CD1c-positive myeloid dendritic cell (primary cell): ENCODE data around the gene PSMG4.
"Not testable (repeated sequence)": the region's sequence is repeated elsewhere in the genome, so short reads cannot be mapped to it uniquely, and the experiment has no call there.

Source experiments
- DNase-seq: peaks from one replicate; pipeline ENCODE4 v3.0.0-alpha.2; 2016; ENCODE audit errors: extremely low spot score

The PSMG4 gene

DNA sequence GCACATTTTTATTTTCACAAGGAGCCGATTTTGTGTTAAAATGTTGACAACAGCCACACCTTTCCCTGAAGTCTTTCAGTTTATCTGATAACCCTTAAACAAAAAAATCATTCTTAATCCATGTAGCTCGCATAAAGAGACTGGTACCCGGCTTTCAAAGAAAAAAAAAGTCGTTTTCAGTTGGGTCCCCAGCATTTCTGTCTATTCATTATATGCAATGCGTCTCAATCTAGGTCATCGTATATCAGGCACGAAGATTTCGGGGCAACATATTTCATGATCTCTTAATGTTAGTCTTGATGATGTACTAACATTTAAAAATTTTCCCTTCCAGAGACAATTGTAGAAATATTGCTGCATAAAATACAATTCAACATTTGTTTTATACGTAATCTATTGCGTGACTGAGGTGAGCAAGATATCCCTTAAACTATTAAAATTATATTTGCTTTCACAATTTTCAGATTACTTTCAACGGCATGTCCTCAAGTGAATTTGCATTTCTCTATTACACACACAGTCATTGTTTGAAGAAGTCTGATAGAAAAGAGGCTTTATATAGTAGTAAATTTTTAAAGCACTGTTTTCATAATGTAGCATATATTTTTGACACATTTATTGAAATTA, 28.4 kb upstream of the PSMG4 start:
- DNase-seq, result no peak

DNA sequence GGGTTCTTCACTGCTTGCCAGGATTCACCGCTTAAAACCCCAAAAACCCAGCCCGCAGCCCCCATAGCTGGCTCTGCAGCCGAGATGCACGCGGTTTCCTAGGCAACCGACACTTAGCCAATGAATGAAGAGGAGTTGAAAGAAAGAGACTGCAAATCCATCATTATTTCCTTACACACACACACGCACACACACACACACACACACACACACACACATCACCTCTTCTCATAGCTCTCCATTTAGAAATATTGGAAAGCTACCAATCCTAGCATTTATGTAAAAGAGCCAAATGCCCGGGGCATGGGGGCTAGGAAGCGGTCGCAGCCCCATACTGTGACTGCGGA, 27.9 kb upstream of the PSMG4 start:
- DNase-seq, result no peak

DNA sequence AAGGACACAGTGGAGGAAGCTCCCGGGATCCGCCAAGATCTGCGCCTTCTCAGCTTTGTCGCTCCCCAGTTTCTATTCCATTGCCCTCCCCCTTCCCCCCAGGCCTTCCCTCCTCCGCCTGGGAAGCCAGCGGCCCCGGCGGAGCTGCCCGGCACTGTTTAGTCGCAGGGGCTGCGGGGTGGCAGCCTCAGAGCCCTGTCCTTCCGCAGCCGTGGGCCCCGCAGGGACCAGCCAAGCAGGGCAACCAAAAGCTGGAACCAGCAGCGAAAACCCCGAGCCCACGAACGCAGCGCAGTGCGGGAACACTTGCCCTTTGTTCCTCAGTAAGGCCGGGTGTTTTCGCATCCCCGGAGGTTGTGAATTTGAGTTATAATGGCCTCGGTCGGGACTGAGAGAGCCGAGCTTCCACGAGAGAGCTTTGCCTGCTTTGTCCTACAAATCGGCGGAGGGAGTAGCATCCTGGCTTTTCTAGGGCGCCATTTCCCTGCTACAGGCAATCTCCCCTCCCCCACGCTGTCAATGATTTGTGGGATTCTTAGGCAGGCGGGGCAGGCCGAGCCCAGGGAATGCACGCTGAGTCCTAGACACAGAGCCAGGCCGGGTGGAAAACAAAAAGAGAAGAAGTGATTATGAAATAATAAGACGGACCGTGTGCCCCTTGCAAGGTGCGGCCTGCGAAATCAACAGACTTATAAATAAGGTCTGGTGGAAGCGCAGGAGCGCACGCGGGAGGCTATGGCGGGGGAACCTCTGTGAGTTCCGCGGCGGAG, 27.3 kb upstream of the PSMG4 start:
- DNase-seq, result no peak

DNA sequence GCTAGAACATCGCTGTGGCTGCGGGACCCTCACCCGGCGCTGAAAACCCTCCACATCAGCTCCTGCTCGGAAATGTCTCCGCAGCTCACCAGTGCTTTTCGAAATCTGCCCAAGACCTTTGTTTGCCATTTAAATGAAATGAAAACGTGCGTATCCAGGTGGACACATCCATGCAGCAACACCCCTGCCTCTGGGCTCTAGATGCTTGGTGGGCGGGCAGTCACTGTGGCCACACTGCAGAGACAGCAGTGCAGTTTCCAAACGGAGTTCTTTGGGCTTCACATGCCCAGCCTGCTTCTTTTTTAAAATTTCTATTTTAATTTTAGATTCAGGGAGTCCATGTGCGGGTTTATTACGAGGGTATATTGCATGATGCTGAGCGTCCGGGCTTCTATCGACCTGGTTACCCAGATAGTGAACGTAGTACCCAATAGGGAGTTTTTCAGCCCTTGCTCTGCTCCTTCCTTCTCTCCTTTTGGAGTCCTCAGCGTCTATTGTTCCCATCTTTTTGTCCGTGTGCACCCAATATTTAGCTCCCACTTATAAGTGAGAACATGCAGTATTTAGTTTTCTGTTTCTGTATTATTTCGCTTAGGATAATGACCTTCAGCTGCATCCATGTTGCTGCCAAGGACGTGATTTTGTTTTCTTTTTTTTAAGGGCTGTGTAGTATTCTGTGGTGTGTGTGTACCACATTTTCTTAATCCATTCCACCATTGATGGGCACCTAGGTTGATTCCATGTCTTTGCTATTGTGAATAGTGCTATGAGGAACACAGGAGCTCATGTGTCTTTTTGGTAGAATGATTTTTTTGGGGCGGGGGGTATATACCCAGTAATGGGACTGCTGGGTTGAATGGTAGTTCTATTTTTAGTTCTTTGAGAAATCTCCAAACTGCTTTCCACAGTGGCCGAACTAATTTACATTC, 26.5 kb upstream of the PSMG4 start:
- no peak for DNase-seq

DNA sequence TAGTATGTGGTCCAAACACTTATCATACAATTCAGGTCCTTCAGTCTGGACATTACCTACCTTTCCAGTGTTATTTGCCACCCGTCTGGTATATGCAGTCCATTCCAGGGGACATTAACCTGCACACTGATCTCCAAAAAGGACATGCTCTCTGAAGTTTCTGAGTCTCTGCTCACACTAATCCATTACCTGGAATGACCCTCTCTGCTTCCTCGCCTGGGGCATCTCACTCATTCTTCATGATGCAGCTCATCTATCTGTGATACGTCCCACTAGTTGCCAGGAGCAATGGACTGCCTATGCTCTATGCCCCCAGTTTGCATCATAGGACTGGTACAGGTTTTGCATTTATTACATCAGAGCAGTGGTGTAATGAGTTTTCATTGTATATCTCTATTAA, 25.4 kb upstream of the PSMG4 start:
- no peak for DNase-seq

DNA sequence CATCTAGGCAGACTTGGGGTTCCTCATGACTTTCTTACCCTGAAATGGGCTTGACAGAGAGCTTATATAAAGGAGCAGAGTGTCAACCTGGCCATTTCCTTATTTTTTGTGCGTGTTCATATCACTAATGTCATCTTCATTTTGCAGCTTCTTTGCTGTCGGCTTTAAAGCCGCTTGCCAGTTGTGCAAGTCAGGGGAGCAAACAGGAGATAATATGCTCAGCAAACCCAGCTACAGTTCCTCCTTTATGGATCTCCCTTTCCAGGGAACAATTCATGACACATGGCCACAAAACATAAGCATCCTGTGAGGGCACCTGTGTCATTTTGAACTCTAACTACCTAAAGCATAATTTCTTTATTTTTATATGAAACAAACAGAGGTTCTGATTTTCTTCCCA, 24.8 kb upstream of the PSMG4 start:
- DNase-seq, result no peak

DNA sequence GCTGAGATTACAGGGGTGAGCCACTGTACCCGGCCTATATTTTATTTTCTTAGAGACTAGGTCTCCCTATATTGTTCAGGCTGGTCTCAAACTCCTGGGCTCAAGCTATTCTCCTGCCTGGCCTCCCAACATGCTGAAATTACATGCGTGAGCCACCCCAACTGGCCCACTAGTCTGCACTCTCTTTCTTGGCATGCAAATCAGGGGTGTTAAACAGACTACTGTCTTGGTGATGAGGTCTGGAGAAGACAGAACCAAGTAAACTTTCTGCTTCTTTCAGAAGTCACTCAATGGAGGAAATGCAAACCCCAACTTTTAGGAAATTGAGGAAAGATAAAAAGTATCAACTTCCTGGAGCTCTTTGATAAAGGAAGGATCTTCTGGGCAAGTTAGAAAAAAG, 23.3 kb upstream of the PSMG4 start:
- DNase-seq, result no peak

DNA sequence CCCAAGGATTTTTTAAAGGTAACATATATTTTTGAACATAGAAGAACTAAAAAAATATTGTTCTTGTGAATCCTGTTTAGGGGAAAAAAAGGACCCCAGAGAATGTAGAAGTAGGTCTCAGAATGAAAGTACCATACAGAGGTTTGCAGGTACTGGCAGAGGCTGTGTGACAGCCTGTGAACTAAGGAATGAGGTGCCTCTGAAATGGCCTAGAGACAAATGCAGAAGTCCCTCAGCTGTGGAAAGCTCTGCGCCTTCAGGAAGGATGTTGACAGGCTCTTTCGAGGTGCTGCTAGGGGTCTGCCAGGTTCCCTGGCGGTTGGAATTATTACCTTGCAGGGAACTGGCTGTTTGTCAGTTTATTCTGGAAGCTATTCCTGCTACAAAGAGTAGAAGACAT, 22.7 kb upstream of the PSMG4 start:
- DNase-seq, result no peak

DNA sequence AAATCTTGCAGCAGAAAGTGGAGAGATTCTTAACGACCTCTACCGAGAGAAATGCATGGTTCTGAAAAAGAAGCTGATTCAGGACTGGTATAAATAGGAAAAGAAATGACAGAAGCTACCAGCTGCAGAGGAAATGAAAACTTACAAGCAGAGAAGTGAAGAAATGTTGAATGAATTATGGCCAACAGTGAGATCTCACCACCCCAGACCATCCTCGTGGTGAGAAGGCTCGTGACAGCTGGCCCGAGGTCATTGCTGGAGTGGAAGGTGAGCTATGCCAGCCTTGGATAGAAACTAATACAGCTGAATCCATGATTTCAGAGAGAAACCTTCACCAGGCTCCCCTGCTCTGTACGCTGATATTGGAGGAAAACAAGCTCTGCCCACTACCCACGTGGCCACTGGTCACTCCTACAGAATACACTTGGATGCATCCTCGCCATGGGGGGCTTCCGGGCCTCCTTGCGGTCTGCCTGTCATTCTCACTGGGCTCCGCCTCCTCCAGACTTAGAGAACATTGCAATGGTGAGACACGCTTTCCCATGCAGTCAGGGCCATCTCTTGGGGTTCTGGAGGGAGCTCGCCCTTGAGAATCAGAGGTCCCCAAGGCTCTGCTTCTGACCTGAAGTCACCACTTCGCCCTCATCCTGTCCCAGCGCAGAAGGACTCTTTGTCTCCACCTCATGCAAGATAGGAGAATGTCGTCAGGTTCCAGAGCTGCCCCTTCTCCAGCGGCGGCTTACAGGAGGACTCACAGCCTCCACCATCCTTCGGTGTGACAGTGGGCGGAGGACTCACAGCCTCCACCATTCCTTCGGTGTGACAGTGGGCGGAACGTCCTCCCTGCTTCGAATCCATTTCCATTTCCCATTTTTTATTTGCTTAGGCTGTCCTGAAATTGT, 20.7 kb upstream of the PSMG4 start:
- no peak for DNase-seq

DNA sequence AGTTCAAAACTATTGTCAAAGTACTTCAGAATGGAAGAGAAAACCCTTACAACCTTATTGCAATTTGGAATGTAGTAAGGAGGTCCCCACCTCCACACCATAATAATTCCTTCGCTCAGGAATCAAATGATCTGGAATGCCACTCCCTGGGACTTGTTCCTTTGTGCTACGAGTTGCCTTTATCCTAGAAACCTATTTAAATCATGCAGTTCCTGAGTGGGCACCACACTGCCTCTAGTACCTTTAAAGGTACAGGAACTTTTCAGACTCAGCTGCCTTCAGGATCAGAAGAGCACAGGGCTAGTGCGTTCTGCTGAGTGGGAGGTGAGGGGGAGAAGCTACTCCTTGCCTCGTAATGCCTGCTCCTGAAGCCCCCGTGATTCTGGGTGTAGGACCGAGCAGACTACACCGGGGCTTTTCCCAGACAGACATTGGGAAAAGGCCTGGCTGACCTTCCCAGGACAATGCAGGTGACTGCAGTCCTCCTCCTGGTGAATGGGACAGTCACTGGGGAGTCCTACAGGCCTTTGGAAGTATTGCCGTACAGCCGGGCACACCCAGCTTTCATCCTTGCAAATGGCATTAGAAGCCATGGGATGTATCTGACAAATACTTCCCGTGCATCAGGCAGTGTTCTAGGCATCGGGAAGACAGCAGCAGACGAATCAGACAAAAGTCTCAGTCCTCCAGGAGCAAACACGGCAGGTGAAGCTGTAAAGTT, 19.5 kb upstream of the PSMG4 start:
- no peak for DNase-seq

DNA sequence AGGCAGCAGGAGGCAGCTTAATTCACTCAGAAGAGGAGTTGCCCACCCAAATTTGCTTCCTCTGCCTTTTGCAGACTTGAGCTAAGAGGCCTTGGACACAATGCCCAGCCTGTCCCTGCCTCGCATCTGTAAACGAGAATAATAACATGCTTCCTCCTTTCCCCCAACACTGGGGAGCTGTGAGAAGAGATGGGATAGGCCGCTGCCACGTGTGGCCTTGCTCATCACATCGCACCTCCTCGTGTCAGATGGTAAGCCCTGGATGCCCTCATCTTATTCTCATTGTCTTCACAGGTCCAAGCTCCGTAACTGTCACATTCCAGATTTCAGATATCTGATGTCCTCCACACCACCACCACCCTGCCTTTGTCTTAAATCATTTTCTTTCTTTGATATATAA, 18.2 kb upstream of the PSMG4 start:
- DNase-seq, result no peak

DNA sequence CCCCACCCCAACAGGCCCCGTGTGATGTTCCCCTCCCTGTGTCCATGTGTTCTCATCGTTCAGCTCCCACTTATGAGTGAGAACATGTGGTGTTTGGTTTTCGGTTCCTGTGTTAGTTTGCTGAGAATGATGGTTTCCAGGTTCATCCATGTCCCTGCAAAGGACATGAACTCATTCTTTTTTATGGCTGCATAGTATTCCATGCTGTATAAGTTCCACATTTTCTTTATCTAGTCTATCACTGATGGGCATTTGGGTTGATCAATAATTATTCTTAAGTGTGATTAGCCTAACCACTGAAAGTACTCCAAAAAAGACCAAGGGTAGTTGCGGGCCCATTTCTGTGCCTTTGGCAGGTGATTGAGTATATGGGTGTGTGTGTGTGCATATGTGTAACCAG, 17.0 kb upstream of the PSMG4 start:
- DNase-seq, result not testable (repeated sequence)

DNA sequence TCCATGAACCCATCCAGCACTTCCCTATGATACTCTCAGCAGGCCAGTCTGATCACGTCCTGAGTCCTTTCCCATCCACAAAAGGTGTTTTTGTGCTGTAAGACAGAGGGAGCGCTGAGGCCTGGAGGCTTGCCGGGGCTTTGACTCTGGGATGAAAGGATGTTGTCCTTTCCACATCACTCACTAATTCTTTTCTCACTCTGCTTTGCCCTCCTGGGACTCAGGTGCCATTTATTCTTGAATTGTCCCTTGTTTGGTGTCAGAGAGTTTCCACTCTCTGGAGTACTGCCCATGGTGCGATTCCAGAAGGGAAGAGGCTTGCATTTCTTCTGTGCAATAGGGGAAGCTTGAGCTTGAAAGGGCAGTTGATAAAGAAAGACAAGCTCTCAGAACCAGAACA, 16.0 kb upstream of the PSMG4 start:
- DNase-seq, result no peak

DNA sequence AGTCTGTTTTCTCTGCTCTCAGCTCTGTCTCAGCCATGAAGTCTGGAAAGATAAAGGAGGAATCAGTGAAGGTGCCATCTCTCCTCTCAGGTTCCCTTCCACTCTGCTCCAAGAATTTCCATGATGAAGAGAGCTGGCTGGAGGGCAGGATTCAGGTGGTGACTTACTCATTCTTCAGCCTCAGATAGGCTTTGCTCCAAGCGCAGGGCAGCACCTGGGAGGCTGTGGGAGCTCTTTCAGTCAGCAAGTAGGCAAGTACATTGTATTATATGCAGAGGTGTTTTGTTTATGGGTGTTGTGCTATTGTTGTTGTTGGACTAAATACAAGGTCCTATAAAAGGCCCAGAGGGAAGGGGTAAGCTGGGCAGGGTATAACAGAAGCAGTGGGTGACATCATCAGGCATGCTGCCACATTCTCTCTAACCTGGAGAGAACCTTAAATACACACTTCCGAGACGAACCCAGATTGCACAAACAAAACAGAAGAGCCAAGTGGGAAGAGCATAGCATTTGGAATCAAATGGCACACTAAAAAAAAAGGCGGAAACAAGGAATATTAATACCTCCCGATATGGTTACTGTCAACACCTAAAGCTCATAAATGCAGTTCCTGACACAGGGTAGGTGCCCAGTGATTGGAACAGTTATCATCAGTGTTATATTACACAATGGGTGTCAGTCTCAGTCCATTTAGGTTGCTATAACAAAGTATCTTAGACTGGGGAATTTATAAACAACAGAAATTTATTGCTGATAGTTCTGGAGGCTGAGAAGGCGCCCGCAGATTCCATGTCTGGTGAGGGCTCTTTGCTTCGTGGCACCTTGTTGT, 14.5 kb upstream of the PSMG4 start:
- DNase-seq, result no peak

DNA sequence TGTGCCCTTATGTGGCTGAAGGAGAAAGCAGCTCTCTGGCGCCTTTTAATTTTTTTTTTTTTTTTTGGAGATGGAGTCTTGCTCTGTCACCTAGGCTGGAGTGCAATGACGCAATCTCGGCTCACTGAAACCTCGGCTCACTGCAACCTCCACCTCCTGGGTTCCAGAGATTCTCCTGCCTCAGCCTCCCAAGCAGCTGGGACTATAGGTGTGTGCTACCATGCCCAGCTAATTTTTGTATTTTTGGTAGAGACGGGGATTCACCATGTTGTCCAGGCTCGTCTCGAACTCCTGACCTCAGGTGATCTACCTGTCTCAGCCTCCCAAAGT, 13.9 kb upstream of the PSMG4 start:
- not testable (repeated sequence) for DNase-seq

DNA sequence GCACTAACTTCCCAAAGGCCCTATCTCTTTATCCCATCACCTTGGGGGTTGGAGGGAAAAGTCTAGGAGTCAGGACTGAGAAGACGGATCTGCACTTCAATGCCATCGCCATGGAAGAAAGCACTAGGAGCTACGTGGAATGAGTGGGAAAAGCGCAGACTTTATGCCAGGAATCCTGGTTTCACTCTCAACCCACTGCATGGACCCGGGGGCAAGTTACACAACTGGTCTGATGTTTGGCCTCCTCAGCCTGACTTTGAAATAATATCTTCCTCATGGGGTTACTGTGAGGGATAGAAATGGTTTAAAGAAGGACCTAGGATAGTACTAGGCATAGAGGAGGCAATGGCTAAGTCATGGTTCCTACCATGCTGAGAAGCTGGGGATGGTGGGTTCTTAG, 13.5 kb upstream of the PSMG4 start:
- no peak for DNase-seq

DNA sequence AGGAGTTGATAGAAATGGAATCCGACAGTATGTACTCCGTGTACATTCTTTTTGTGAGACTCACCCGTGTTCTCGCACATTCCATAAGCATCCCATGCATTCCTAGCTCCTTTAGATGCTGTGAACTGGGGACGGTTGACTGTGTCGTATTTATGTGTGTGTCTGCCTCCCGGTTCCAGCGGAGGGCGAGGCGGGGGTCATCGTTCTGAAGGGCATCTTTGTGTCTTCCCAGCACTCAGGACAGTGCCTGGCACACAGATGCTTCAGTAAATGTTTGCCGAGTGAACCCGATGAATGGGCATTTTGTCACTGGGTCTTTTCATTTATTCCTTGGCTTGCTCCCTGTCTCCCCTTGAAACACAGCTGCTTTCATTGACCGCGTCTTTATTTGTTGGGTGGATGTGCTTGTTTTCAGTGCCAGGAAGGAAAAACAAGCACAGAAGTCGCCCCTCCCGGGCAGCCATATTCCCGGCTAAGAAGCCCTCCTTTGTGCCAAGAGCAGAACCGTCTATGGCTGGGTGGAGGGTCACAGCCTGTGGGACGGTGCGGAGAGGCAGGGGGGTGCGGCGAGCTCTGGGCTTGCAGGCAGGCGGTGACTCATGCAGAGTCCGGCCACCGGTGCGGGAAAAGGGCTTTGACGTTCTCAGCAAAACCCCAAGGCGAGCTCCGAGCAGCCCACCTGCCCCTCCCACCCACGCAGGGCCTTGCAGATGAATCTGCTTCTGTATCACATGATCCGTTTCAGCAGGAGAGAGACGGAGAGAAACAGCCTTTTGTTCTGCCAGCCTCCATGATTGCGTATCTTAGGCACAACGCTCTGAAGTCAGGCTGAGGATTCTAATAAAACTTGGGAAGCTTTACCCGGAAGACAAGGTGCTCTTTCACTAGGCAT, 11.2 kb upstream of the PSMG4 start:
- no peak for DNase-seq

DNA sequence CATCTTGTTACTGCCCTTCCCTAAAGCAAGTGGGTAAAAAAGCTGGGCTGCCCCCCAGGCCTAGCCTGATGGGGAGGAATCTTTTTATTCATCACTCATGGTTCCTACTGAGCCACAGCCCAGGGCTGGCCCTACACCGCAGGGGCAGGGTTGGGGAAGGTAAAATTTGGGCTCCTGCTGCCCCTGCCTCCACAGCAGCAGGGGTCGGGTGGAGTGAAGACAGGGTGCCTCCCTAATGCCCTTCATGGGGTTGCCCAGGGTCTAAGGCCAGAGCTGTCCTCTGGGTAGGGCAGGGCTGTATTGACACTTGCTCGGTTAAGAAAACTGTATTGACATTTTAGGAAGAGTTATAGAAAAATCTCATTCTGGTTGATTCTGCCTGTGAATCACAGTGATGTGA, 8.9 kb upstream of the PSMG4 start:
- DNase-seq, result no peak

DNA sequence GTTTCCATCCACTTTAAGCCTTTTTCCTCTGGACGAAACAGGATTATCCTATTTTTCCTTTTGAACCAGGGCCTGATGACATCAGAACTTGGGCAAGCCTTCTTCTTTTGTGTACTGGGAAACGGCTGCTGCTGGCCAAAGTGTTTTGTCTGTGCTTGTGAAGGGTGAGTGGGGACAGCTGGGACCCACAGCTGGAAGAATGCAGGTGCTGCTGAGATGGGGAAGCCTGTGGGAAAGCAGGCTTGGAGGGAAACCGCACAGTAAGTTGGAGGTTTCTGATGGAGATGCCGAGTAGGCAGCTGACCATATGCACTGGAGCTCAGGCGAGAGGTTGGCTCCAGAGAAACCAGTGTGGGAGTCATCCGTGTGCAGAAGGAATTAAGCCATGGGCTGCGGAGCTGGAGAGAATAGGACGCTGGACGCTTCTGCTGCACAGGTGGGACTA, 8.5 kb upstream of the PSMG4 start:
- no peak for DNase-seq
